Calu3 (cell line): ENCODE data around the gene C9orf43. TPM values are rescaled to one million over a fixed set of nuclear protein-coding genes. Genes with fewer than 3 reads are reported as not detected.
"Not testable (repeated sequence)": the region's sequence is repeated elsewhere in the genome, so short reads cannot be mapped to it uniquely, and the experiment has no call there.

Source experiments
- BruUV-seq: library from RNA; stranded (reverse); fragments of 400-500 nt; replicated peaks from 2 replicates; lab custom pipeline; 2021; lab: Mats Ljungman, UMichigan
- CTCF ChIA-PET: fragments of 300-600 bp; sonication (Branson Sonifier 250); formaldehyde crosslinking; loops from one replicate; lab custom pipeline; 2022; ENCODE audit warnings: antibody characterized with exemption; lab: Charles Lee
- DNase-seq: peaks from one replicate; pipeline ENCODE4 v3.0.0; 2022
- H3K27ac Mint-ChIP-seq: one replicate; pipeline ENCODE4 v1.8.0; 2022; ENCODE audit warnings: mixed read lengths; ENCODE audit not compliant: unreplicated experiment
- H3K27me3 Mint-ChIP-seq: one replicate; pipeline ENCODE4 v1.8.0; 2022; ENCODE audit warnings: mixed read lengths; ENCODE audit not compliant: unreplicated experiment
- H3K36me3 Mint-ChIP-seq: one replicate; pipeline ENCODE4 v1.8.0; 2022; ENCODE audit warnings: mild to moderate bottlenecking, moderate library complexity, mixed read lengths; ENCODE audit not compliant: insufficient read depth, unreplicated experiment
- H3K4me1 Mint-ChIP-seq: one replicate; pipeline ENCODE4 v1.8.0; 2022; ENCODE audit warnings: mild to moderate bottlenecking, low read depth, mixed read lengths; ENCODE audit not compliant: unreplicated experiment
- H3K4me3 Mint-ChIP-seq: one replicate; pipeline ENCODE4 v1.8.0; 2022; ENCODE audit warnings: mild to moderate bottlenecking, low read depth, moderate library complexity, mixed read lengths; ENCODE audit not compliant: unreplicated experiment
- H3K9me3 Mint-ChIP-seq: one replicate; pipeline ENCODE4 v1.8.0; 2022; ENCODE audit warnings: low read depth, mixed read lengths; ENCODE audit not compliant: unreplicated experiment
- intact Hi-C: fragments of 100-400 bp; cut with micrococcal nuclease; formaldehyde crosslinking; loops from one replicate; pipeline ENCODE4 v1.10.0; 2022; ENCODE audit not compliant: unreplicated experiment
- total RNA-seq: library from RNA; stranded (reverse); gene quantifications from 2 replicates; pipeline ENCODE4 v1.2.3, GENCODE V29; 2022
- TF ChIP-seq, protein P1 (sequence below): fragments of 200-600 bp; IDR thresholded peaks from one replicate; pipeline ENCODE4 v1.8.0; 2022; ENCODE audit warnings: antibody characterized with exemption; ENCODE audit not compliant: unreplicated experiment

The C9orf43 gene
- total RNA-seq, 1 experiment from 2014 or later: 0.33 TPM

- intact Hi-C loops: no loop called here
- DNase-seq: no peak
- Mint-ChIP-seq H3K4me1 (no peaks in the 10 kb centered on the region), H3K9me3 (no peaks in the 10 kb centered on the region), H3K4me3 (no peak overlapping the region), H3K36me3 (no peaks in the 10 kb centered on the region), H3K27me3 (peaks cover 34% of the 10 kb centered on the region), H3K27ac (no peak overlapping the region)
- CTCF ChIA-PET: no interaction called here
- BruUV-seq: no TSS peak
- TF ChIP-seq, protein P1, sequence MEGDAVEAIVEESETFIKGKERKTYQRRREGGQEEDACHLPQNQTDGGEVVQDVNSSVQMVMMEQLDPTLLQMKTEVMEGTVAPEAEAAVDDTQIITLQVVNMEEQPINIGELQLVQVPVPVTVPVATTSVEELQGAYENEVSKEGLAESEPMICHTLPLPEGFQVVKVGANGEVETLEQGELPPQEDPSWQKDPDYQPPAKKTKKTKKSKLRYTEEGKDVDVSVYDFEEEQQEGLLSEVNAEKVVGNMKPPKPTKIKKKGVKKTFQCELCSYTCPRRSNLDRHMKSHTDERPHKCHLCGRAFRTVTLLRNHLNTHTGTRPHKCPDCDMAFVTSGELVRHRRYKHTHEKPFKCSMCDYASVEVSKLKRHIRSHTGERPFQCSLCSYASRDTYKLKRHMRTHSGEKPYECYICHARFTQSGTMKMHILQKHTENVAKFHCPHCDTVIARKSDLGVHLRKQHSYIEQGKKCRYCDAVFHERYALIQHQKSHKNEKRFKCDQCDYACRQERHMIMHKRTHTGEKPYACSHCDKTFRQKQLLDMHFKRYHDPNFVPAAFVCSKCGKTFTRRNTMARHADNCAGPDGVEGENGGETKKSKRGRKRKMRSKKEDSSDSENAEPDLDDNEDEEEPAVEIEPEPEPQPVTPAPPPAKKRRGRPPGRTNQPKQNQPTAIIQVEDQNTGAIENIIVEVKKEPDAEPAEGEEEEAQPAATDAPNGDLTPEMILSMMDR: no peak
Measured at GRCh38 chr9:113427629-113428028, 17.1 kb downstream of the C9orf43 start.

GRCh38 chr9:113428062-113428615 is 17.6 kb downstream of the C9orf43 start:
- Mint-ChIP-seq H3K27ac (no peak overlapping the region), H3K4me3 (no peak overlapping the region), H3K27me3 (peaks cover 39% of the 10 kb centered on the region), H3K4me1 (no peaks in the 10 kb centered on the region), H3K9me3 (no peaks in the 10 kb centered on the region), H3K36me3 (no peaks in the 10 kb centered on the region)
- DNase-seq: no peak
- intact Hi-C loops: no loop called here
- no TSS peak for BruUV-seq
- CTCF ChIA-PET: no interaction called here
- TF ChIP-seq, protein P1: no peak

DNA sequence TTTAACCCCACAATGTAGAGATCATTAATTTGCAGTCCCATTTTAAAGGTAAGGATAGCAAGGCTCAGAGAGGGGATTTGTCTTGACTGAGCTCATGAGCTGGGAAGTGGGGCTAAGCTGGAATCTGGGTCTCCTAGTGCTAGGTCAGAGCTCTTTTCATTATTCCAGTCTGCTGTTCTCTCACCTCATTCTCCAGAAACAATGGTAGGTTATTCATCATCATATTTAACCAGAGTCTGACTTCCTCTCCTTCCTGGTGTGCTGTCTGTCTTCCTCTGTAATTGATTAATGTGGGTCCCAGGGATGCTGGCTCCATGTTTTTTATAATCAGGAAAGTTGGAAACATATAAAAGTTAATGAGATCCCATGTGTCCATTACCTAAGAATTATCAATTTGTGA is 20.6 kb downstream of the C9orf43 start:
- TF ChIP-seq, protein P1: no peak
- H3K36me3 Mint-ChIP-seq: no peaks in the 10 kb centered on the region
- H3K4me1 Mint-ChIP-seq: no peaks in the 10 kb centered on the region
- peaks cover 36% of the 10 kb centered on the region for H3K27me3 Mint-ChIP-seq
- no TSS peak for BruUV-seq
- CTCF ChIA-PET: interaction anchor here (0.7 to 0.8 kb wide), 2 partner anchors 58 to 227 kb away, joined by 3 read pairs; no protein-coding TSS in a partner anchor
- intact Hi-C loops: no loop called here
- H3K27ac Mint-ChIP-seq: no peak overlapping the region
- H3K9me3 Mint-ChIP-seq: no peaks in the 10 kb centered on the region
- H3K4me3 Mint-ChIP-seq: no peak overlapping the region
- no peak for DNase-seq

DNA sequence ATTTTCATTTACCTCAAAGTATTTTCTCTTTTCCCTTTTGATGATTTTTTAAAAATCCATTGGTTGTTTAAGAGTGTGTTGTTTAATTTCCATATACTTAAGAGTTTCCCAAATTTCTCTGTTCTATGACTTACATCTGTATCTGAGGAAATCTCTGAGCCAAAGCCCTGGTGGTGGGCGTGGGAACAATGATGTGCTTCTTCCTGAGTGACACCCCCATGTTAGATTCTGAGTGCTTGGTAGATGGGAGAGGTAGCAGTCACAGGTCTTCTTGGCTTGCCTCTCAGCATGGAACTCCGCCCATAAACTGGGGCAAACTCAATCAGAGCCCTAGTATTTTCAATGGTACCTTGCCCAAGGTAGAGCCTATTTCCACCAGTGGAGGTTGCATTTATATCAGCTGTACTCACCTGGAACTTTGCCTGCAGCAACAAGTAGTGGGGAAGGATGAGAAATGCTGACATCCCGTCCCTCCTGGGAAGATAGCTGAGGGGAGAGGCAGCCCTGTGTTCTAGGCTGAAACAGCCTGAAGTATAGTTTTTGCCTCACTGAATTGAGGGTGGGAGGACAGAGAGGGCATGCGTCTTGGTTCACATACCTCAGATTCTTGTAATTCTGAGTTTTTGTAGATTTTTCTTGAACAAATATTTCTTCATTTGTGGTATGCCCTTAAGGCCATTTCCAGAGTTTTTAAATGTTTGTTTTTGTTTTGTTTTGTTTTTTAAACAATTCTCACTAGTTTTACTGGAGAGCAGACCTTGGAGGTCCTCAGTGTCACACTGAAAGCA is 26.4 kb downstream of the C9orf43 start:
- H3K4me1 Mint-ChIP-seq: no peaks in the 10 kb centered on the region
- no peak overlapping the region for H3K27ac Mint-ChIP-seq
- CTCF ChIA-PET: no interaction called here
- no TSS peak for BruUV-seq
- H3K27me3 Mint-ChIP-seq: peaks cover 24% of the 10 kb centered on the region
- H3K4me3 Mint-ChIP-seq: no peak overlapping the region
- intact Hi-C loops: no loop called here
- H3K36me3 Mint-ChIP-seq: no peaks in the 10 kb centered on the region
- H3K9me3 Mint-ChIP-seq: no peaks in the 10 kb centered on the region
- TF ChIP-seq, protein P1: no peak
- no peak for DNase-seq

- CTCF ChIA-PET, H3K36me3 Mint-ChIP-seq, intact Hi-C loops, H3K4me3 Mint-ChIP-seq, BruUV-seq, H3K27ac Mint-ChIP-seq, DNase-seq, H3K4me1 Mint-ChIP-seq, H3K9me3 Mint-ChIP-seq: not testable (repeated sequence)
- peaks cover 22% of the 10 kb centered on the region for H3K27me3 Mint-ChIP-seq
Measured at GRCh38 chr9:113437716-113438115, 27.2 kb downstream of the C9orf43 start.
